ENCODE measurements around the gene TSGA10IP.

GRCh38 chr11:65945430-65945911, at the start of gene TSGA10IP:
- TF ChIP-seq CTCF (conservative IDR thresholded peaks at IDR 0.05; ENCODE audit: low read length) (no peak), EZH2phosphoT487 (IDR thresholded peaks at IDR 0.05; ENCODE audit: borderline replicate concordance, low read depth, low read length) (no peak)
